K562 (cell line): ENCODE measurements around the gene PDCD7. TPM values are rescaled to one million over a fixed set of nuclear protein-coding genes. Genes with fewer than 3 reads are reported as not detected.

Experiments used
- ATF1 ChIP-seq, 2 experiments: fragments of 450-650 bp in 1 of 2; IDR thresholded peaks; 2 replicates each; pipeline ENCODE4 v1.6.1; 2016; ENCODE audit warnings: missing compliant biosample characterization in 1 of 2, missing genetic modification characterization in 1 of 2
- CREB1 ChIP-seq, 2 experiments: sonication (generic) in 1 of 2; formaldehyde crosslinking in 1 of 2; IDR thresholded peaks; 2 replicates each; pipeline versions ENCODE4 v1.6.1 to v1.8.0; 2012 to 2022; ENCODE audit warnings: inconsistent platforms in 1 of 2, mild to moderate bottlenecking in 1 of 2, missing genetic modification reagents in 1 of 2, moderate library complexity in 1 of 2
- EP300 ChIP-seq: IDR thresholded peaks from 2 replicates; pipeline ENCODE4 v1.6.1; 2012; ENCODE audit warnings: low read length, improper control_type of control experiment
- FUS ChIP-seq: fragments of 200-400 bp; formaldehyde crosslinking; optimal IDR thresholded peaks from 2 replicates; pipeline ENCODE3; 2017; ENCODE audit warnings: low read depth, low read length
- GABPB1 ChIP-seq: sonication (generic); formaldehyde crosslinking; IDR thresholded peaks from 2 replicates; pipeline ENCODE4 v1.8.0; 2022; ENCODE audit warnings: mild to moderate bottlenecking, missing genetic modification reagents
- NFE2L1 ChIP-seq: fragments of 450-650 bp; IDR thresholded peaks from 2 replicates; pipeline ENCODE4 v1.6.1; 2016; ENCODE audit warnings: missing genetic modification characterization, low read depth, mild to moderate bottlenecking, missing compliant biosample characterization, moderate library complexity, borderline replicate concordance
- PATZ1 ChIP-seq: fragments of 250-450 bp; sonication (Bioruptor Pico); IDR thresholded peaks from 2 replicates; pipeline ENCODE4 v1.5.0; 2020; ENCODE audit warnings: mild to moderate bottlenecking, borderline replicate concordance
- PHF20 ChIP-seq: fragments of 450-650 bp; IDR thresholded peaks from 2 replicates; pipeline ENCODE4 v1.6.1; 2018; ENCODE audit not compliant: partially characterized antibody
- SIRT6 ChIP-seq: IDR thresholded peaks from one replicate; pipeline ENCODE4 v1.6.1; 2012; ENCODE audit warnings: low read depth, mild to moderate bottlenecking, control low read depth, inconsistent platforms, low read length, moderate library complexity
- SMAD4 ChIP-seq: fragments of 250-450 bp; sonication (Bioruptor Pico); conservative IDR thresholded peaks from 2 replicates; pipeline ENCODE4 v1.8.0; 2021; ENCODE audit warnings: inconsistent platforms, mild to moderate bottlenecking, moderate library complexity
- TEAD2 ChIP-seq: fragments of 450-650 bp; IDR thresholded peaks from 2 replicates; pipeline ENCODE4 v1.6.1; 2016; ENCODE audit warnings: missing genetic modification characterization, control low read depth, missing compliant biosample characterization
- U2AF1 ChIP-seq: fragments of 200-400 bp; formaldehyde crosslinking; optimal IDR thresholded peaks from 2 replicates; pipeline ENCODE3; 2017; ENCODE audit warnings: mild to moderate bottlenecking, low read depth, low read length, moderate library complexity
- ZNF143 ChIP-seq: sonication (generic); formaldehyde crosslinking; IDR thresholded peaks from 2 replicates; pipeline ENCODE4 v1.9.0; 2022; ENCODE audit warnings: mild to moderate bottlenecking, missing genetic modification reagents
- ZNF830 ChIP-seq: fragments of 250-450 bp; sonication (Bioruptor Pico); IDR thresholded peaks from 2 replicates; pipeline ENCODE4 v1.5.0; 2021; ENCODE audit warnings: mild to moderate bottlenecking
- polyA plus RNA-seq, 8 experiments: library from polyadenylated mRNA; depleted of rRNA in 4 of 8; stranded (reverse) in 5 of 8; unstranded in 3 of 8; fragments of >200 nt; fragmentation: Nextera tagmentation in 2 of 8; fragmentation: Illumina TruSeq in 1 of 8; extraction: Ambion mirVana in 2 of 8; extraction: Trizol in 1 of 8; gene quantifications; 2 replicates each; pipeline versions ENCODE4 v1.2.1 to v1.2.3, GENCODE V29; 2011 to 2014; ENCODE audit warnings: inconsistent platforms in 1 of 8, missing spikeins in 1 of 8
- total RNA-seq, 7 experiments: library from RNA; depleted of rRNA in 6 of 7; stranded (reverse); fragments of >200 nt in 6 of 7; fragmentation: Illumina TruSeq in 2 of 7; extraction: Trizol in 2 of 7; gene quantifications; 2 replicates each; pipeline versions ENCODE4 v1.2.1 to v1.2.3, GENCODE V29; 2011 to 2021; ENCODE audit warnings: low replicate concordance in 1 of 7

The PDCD7 gene
- total and polyA plus RNA-seq, 9 of the 15 experiments (the other 6 are each of a cell fraction or from before 2014, with no cell fraction given), result 11.8 to 30.2 (median 18.8) TPM

GRCh38 chr15:65110676-65111292, 22.8 kb downstream of the PDCD7 start (continued):
- TF ChIP-seq EP300 (no peak), GABPB1 (CRISPR knock-in tag) (0 out of 2 replicates have a peak, but pooled peaks have one; percentile 36), U2AF1 (no peak), FUS (no peak), ATF1 (CRISPR knock-in tag; IDR thresholded peaks at IDR 0.05) (no peak), ATF1 (tag; IDR thresholded peaks at IDR 0.05) (peak; percentile 35; the same call in 1 of the 2 replicates), CREB1 (IDR thresholded peaks at IDR 0.05) (no peak), CREB1 (CRISPR knock-in tag; IDR thresholded peaks at IDR 0.05) (peak; percentile 49; the same call in 1 of the 2 replicates), PHF20 (no peak), PATZ1 (CRISPR knock-in tag) (no peak), SIRT6 (no peak), NFE2L1 (tag) (no peak), TEAD2 (tag) (no peak), ZNF830 (CRISPR knock-in tag) (no peak), ZNF143 (no peak), SMAD4 (CRISPR knock-in tag) (peak; percentile 44)
